ENCODE data around the gene C6orf15.

Gene C6orf15

GRCh38 chr6:31083742-31084354 is 28.5 kb downstream of the C6orf15 start:
- TF ChIP-seq, protein P1, sequence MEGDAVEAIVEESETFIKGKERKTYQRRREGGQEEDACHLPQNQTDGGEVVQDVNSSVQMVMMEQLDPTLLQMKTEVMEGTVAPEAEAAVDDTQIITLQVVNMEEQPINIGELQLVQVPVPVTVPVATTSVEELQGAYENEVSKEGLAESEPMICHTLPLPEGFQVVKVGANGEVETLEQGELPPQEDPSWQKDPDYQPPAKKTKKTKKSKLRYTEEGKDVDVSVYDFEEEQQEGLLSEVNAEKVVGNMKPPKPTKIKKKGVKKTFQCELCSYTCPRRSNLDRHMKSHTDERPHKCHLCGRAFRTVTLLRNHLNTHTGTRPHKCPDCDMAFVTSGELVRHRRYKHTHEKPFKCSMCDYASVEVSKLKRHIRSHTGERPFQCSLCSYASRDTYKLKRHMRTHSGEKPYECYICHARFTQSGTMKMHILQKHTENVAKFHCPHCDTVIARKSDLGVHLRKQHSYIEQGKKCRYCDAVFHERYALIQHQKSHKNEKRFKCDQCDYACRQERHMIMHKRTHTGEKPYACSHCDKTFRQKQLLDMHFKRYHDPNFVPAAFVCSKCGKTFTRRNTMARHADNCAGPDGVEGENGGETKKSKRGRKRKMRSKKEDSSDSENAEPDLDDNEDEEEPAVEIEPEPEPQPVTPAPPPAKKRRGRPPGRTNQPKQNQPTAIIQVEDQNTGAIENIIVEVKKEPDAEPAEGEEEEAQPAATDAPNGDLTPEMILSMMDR (IDR thresholded peaks at IDR 0.05; ENCODE audit: low read depth, low read length) = peak; percentile 26
- Histone ChIP-seq H3K4me3 (ENCODE audit: low read depth, low read length) (no peak overlapping the region), H3K27me3 (no peaks in the 10 kb centered on the region), H3K4me1 (peaks cover 10% of the 10 kb centered on the region), H3K9me3 (no peaks in the 10 kb centered on the region), H3K36me3 (no peaks in the 10 kb centered on the region)
- DNase-seq = peak; percentile 56

- DNase-seq = no peak
- TF ChIP-seq, protein P1 (IDR thresholded peaks at IDR 0.05; ENCODE audit: low read depth, low read length) = no peak
These were observed 30.5 kb downstream of the C6orf15 start for GRCh38 chr6:31081872-31082271.

DNA sequence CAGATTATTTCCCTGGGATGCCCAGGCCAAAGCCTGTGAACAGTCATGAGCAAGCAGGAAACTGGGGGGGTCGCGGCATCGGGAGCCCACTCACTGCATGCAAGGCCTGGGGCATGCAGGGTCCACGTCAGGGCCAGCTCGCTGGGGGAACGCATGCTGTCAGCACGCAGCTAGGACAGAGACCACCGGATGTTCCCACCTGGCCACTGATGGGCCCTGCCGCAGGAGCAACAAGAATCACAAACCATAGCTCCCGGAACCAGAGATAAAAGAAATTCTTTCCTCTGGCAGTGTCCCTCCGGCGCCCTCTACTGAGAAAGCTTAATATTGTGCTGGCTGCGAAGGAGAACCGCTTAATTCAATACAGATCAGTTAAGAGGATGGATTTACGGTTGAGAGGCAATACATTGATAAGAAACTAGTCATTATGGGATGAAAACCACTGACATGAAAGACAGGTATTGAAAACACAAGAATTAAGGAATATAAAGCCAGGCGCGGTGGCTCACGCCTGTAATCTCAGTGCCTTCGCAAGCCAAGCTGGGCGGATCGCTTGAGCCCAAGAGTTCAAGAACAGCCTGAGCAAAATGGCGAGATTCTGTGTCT is 32.6 kb downstream of the C6orf15 start:
- Histone ChIP-seq H3K9me3 (no peaks in the 10 kb centered on the region), H3K27me3 (no peaks in the 10 kb centered on the region), H3K36me3 (no peaks in the 10 kb centered on the region), H3K4me3 (ENCODE audit: low read depth, low read length) (peak overlapping the region; percentile 10), H3K4me1 (no peaks in the 10 kb centered on the region)
- DNase-seq = peak; percentile 76
- TF ChIP-seq, protein P1 (IDR thresholded peaks at IDR 0.05; ENCODE audit: low read depth, low read length) = peak; percentile 92

More at GRCh38 chr6:31081872-31082271, 30.5 kb downstream of the C6orf15 start:
- Histone ChIP-seq H3K27me3 (no peaks in the 10 kb centered on the region), H3K4me3 (ENCODE audit: low read depth, low read length) (no peak overlapping the region), H3K9me3 (no peaks in the 10 kb centered on the region), H3K36me3 (no peaks in the 10 kb centered on the region), H3K4me1 (peaks cover 5% of the 10 kb centered on the region)

- TF ChIP-seq, protein P1 (IDR thresholded peaks at IDR 0.05; ENCODE audit: low read depth, low read length) = no peak
These were observed 35.8 kb downstream of the C6orf15 start for GRCh38 chr6:31076611-31077010.

GRCh38 chr6:31075528-31075927 is 36.8 kb downstream of the C6orf15 start:
- no peaks in the 10 kb centered on the region for H3K27me3 ChIP-seq
- H3K4me1 ChIP-seq = no peaks in the 10 kb centered on the region
- H3K36me3 ChIP-seq = no peaks in the 10 kb centered on the region
- no peak for DNase-seq
- TF ChIP-seq, protein P1 (IDR thresholded peaks at IDR 0.05; ENCODE audit: low read depth, low read length) = no peak
- no peaks in the 10 kb centered on the region for H3K9me3 ChIP-seq
- H3K4me3 ChIP-seq (ENCODE audit: low read depth, low read length) = no peak overlapping the region

More at GRCh38 chr6:31076611-31077010, 35.8 kb downstream of the C6orf15 start:
- H3K4me3 ChIP-seq (ENCODE audit: low read depth, low read length) = no peak overlapping the region
- H3K4me1 ChIP-seq = no peaks in the 10 kb centered on the region
- no peaks in the 10 kb centered on the region for H3K9me3 ChIP-seq
- no peaks in the 10 kb centered on the region for H3K36me3 ChIP-seq
- no peaks in the 10 kb centered on the region for H3K27me3 ChIP-seq
- no peak for DNase-seq

- H3K9me3 ChIP-seq = no peaks in the 10 kb centered on the region
- H3K4me3 ChIP-seq (ENCODE audit: low read depth, low read length) = no peak overlapping the region
- H3K36me3 ChIP-seq = no peaks in the 10 kb centered on the region
- no peaks in the 10 kb centered on the region for H3K27me3 ChIP-seq
- no peak for DNase-seq
- H3K4me1 ChIP-seq = no peaks in the 10 kb centered on the region
- TF ChIP-seq, protein P1 (IDR thresholded peaks at IDR 0.05; ENCODE audit: low read depth, low read length) = no peak
These were observed 38.0 kb downstream of the C6orf15 start for GRCh38 chr6:31074401-31074800.
